Uterus (tissue), 4 donors: ENCODE results near the gene SASH1. TPM values are rescaled to one million over a fixed set of nuclear protein-coding genes. Genes with fewer than 3 reads are reported as not detected.

Experiments
- DNase-seq, 2 donors: peaks; one replicate each; pipeline ENCODE4 v3.0.0-alpha.2; 2019 to 2020
- H3K27ac ChIP-seq, 2 donors: fragments of 200-600 bp; sonication (generic); 1 replicate in 1 of 2; 2 replicates in 1 of 2; pipeline ENCODE4 v1.5.1; 2016 to 2018
- H3K27me3 ChIP-seq, 2 donors: fragments of 200-600 bp; sonication (generic); one replicate each; pipeline ENCODE4 v1.5.1; 2018 to 2019; ENCODE audit warnings: control low read depth in 1 of 2
- H3K36me3 ChIP-seq, 2 donors: fragments of 200-600 bp; sonication (generic); one replicate each; pipeline ENCODE4 v1.5.1; 2019; ENCODE audit warnings: control low read depth in 1 of 2
- H3K4me1 ChIP-seq, 2 donors: fragments of 200-600 bp; sonication (generic); one replicate each; pipeline ENCODE4 v1.5.1; 2018 to 2019; ENCODE audit warnings: control low read depth in 1 of 2
- H3K4me3 ChIP-seq, 2 donors: fragments of 200-600 bp; sonication (generic); 1 replicate in 1 of 2; 2 replicates in 1 of 2; pipeline ENCODE4 v1.5.1; 2018 to 2019; ENCODE audit warnings: mild to moderate bottlenecking in 1 of 2
- H3K9me3 ChIP-seq, 2 donors: fragments of 200-600 bp; sonication (generic); one replicate each; pipeline ENCODE4 v1.5.1; 2019; ENCODE audit warnings: control low read depth in 1 of 2
- POLR2A ChIP-seq, 2 donors: fragments of 450-650 bp; IDR thresholded peaks; one replicate each; pipeline ENCODE4 v1.6.1; 2016; ENCODE audit warnings: antibody characterized with exemption in 2 of 2, mild to moderate bottlenecking in 1 of 2, moderate library complexity in 1 of 2
- intact Hi-C: fragments of 100-400 bp; cut with DNase I; formaldehyde crosslinking; loops from one replicate; pipeline ENCODE4 v1.15.1; 2023; ENCODE audit warnings: low total_unique reads
- total RNA-seq, 4 donors: library from RNA; depleted of rRNA in 3 of 4; stranded (reverse); fragments of >200 nt in 3 of 4; gene quantifications; one replicate each; pipeline versions ENCODE4 v1.1.0 to v1.2.4, GENCODE V29; 2014 to 2023
- TF ChIP-seq, protein P1 (sequence below), 4 experiments: fragments of 200-600 bp in 2 of 4; fragments of 450-650 bp in 2 of 4; sonication (generic) in 2 of 4; IDR thresholded peaks; one replicate each; pipeline ENCODE4 v1.5.1; 2016 to 2019; ENCODE audit warnings: antibody characterized with exemption in 4 of 4, mild to moderate bottlenecking in 2 of 4, moderate library complexity in 1 of 4
- donor health status: DM: yes; HTN: yes; CAD: no.

Gene SASH1
- total RNA-seq, 4 donors from 2014 or later: 31.2 to 79.9 (median 54.3) TPM

DNA sequence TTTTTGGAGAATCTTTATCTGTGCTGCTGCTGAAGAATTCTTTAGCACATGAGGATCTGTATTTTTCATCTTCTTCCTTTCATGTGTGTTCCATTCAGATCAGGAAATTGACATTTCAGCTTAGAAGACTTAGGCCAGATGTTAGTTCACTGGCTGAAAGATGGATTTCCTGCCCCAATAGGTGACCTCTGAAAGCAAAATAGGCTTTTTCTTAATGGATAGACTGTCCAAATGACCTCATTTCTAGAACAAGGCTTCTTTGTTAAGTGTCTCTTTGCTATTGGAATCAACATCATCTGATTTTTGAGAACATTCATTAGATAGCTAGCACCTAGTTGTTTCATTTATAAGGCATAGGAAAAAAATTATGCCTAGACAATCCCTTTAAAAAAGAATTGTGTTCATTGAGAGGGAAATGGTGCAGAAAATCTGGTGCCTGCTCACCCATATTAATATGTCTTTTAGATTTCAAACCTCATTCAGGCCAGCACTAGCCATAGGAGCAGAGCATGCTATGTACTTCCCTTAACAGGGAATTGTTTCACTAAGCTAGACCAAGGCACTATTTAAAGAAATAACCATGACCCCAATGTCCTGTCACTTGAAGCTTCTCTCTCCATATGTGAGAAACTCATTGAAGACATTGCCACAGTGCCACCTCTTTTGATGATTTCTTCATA, 13.6 kb upstream of the SASH1 start:
- TF ChIP-seq, protein P1, sequence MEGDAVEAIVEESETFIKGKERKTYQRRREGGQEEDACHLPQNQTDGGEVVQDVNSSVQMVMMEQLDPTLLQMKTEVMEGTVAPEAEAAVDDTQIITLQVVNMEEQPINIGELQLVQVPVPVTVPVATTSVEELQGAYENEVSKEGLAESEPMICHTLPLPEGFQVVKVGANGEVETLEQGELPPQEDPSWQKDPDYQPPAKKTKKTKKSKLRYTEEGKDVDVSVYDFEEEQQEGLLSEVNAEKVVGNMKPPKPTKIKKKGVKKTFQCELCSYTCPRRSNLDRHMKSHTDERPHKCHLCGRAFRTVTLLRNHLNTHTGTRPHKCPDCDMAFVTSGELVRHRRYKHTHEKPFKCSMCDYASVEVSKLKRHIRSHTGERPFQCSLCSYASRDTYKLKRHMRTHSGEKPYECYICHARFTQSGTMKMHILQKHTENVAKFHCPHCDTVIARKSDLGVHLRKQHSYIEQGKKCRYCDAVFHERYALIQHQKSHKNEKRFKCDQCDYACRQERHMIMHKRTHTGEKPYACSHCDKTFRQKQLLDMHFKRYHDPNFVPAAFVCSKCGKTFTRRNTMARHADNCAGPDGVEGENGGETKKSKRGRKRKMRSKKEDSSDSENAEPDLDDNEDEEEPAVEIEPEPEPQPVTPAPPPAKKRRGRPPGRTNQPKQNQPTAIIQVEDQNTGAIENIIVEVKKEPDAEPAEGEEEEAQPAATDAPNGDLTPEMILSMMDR (IDR thresholded peaks at IDR 0.05): no peak
- no peak for TF ChIP-seq POLR2A (IDR thresholded peaks at IDR 0.05)

DNA sequence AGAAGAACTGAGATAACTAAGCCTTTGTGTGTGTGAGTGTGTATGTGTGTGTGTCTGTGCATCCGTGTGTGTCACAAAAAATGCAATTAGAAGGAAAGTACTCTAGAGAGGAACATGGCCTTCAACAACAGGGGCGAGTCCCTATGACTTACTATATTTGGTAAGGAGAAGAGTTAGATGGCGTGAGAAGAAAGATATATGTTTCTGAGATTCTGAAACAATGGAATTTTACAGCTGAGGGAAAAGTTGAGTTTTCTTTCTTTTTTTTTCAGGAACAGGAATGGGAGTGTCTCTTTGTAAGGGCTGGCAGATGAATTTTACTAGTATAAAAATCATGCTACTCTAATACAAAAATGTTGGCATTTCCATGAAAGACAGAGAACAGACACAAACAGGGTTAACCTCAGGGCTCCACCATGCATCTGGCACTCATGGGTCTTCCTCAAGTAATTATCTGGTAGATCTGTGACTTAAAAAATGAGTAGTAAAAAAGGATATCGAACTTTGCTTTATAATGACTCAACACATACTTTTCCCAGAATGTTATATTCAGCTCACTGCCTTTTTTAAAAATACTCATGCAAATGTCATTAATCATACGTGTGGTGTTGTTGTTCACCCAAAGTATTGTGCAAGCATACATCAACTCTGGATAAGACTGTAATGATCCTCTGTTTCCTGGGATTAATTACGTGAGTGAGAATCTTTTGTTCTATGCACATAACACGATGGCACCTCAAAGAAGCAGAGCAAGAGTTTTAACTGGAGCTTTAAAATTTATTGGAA, 12.8 kb upstream of the SASH1 start:
- DNase-seq: no peak
- no peak overlapping the region for H3K4me3 ChIP-seq
- TF ChIP-seq POLR2A (IDR thresholded peaks at IDR 0.05): no peak
- TF ChIP-seq, protein P1 (IDR thresholded peaks at IDR 0.05): no peak
- no peaks in the 10 kb centered on the region for H3K4me1 ChIP-seq
- H3K27ac ChIP-seq: peak overlapping the region; percentile 50 to 66
- intact Hi-C loops: no loop called here
- no peaks in the 10 kb centered on the region for H3K36me3 ChIP-seq
- no peaks in the 10 kb centered on the region for H3K27me3 ChIP-seq
- H3K9me3 ChIP-seq: no peaks in the 10 kb centered on the region

More for the DNA sequence above, 13.6 kb upstream of the SASH1 start:
- no peaks in the 10 kb centered on the region for H3K36me3 ChIP-seq
- DNase-seq: no peak
- H3K27me3 ChIP-seq: no peaks in the 10 kb centered on the region
- H3K4me3 ChIP-seq: no peak overlapping the region
- no peaks in the 10 kb centered on the region for H3K9me3 ChIP-seq
- peak overlapping the region; percentile 50 to 66 for H3K27ac ChIP-seq
- no peaks in the 10 kb centered on the region for H3K4me1 ChIP-seq
- intact Hi-C loops: no loop called here

DNA sequence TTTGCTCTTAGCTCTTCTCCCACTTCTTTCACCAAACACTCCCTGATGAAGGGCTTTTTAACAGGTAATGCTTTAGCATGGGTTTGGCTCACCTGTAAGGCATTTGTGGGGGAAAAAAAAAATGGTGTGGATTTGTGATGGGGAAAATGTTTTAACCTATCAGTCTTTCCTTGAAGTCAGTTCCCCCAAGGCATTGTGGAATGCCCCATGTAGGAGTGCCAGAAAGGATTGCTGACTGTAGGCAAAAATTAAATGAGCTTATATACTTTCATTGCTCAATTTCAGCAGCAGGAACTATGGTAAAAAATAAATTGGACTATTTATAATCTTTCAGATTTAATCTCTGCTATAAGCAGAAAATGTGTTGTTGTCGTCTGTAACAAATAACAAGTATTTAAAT, 10.6 kb upstream of the SASH1 start:
- Histone ChIP-seq H3K36me3 (no peaks in the 10 kb centered on the region), H3K9me3 (no peaks in the 10 kb centered on the region), H3K4me3 (no peak overlapping the region), H3K27me3 (no peaks in the 10 kb centered on the region), H3K27ac (no peak overlapping the region), H3K4me1 (no peaks in the 10 kb centered on the region)
- no peak for DNase-seq
- TF ChIP-seq, protein P1 (IDR thresholded peaks at IDR 0.05): no peak
- intact Hi-C loops: no loop called here

DNA sequence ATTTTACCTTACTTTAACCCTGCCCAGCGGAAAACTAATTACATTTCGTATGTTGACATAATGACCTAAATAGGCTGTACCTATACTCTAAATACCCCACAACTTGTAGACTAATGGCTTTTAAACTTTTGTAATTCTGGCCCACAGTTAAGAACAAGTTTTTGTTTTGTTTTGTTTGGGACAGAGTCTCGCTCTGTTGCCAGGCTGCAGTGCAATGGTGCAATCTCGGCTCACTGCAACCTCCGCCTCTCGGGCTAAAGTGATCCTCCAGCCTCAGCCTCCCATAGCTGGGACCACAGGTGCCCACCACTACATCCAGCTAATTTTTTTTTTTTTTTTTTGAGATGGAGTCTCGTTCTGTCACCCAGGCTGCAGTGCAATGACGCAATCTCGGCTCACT, 5.7 kb upstream of the SASH1 start:
- H3K27me3 ChIP-seq: no peaks in the 10 kb centered on the region
- H3K36me3 ChIP-seq: no peaks in the 10 kb centered on the region
- no peaks in the 10 kb centered on the region for H3K9me3 ChIP-seq
- TF ChIP-seq, protein P1 (IDR thresholded peaks at IDR 0.05): no peak
- TF ChIP-seq POLR2A (IDR thresholded peaks at IDR 0.05): no peak
- H3K4me1 ChIP-seq: no peaks in the 10 kb centered on the region
- H3K4me3 ChIP-seq: no peak overlapping the region
- no peak for DNase-seq
- no peak overlapping the region for H3K27ac ChIP-seq
- intact Hi-C loops: no loop called here

DNA sequence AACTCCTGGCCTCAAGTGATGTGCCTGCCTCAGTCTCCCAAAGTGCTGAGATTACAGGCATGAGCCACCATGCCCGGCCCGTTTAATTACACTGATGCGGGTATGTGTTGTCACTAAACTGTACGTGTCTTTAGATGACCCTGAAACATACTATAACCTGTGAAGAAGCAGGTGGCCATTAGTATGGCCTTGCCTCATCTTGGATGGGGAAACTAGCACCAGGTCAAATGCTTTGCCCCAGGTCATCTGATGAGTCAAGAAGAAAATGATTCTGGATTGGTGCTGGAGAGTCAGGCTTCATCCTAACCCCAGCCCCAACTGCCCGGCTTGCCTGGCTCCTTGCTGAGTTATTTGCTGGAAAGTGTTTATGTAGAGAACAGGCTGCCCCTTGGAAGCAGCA, 2.9 kb upstream of the SASH1 start:
- intact Hi-C loops: no loop called here
- no peak overlapping the region for H3K4me3 ChIP-seq
- no peak overlapping the region for H3K27ac ChIP-seq
- H3K9me3 ChIP-seq: no peaks in the 10 kb centered on the region
- TF ChIP-seq, protein P1 (IDR thresholded peaks at IDR 0.05): no peak
- TF ChIP-seq POLR2A (IDR thresholded peaks at IDR 0.05): no peak
- no peaks in the 10 kb centered on the region for H3K36me3 ChIP-seq
- DNase-seq: no peak
- no peaks in the 10 kb centered on the region for H3K4me1 ChIP-seq
- no peaks in the 10 kb centered on the region for H3K27me3 ChIP-seq
